NCI-H510A (cell line): Measurements from ENCODE around the gene THBD.

Experiments used
- DNase-seq: peaks from one replicate; lab custom pipeline; 2025; lab: John Stamatoyannopoulos, UW

Gene THBD

DNA sequence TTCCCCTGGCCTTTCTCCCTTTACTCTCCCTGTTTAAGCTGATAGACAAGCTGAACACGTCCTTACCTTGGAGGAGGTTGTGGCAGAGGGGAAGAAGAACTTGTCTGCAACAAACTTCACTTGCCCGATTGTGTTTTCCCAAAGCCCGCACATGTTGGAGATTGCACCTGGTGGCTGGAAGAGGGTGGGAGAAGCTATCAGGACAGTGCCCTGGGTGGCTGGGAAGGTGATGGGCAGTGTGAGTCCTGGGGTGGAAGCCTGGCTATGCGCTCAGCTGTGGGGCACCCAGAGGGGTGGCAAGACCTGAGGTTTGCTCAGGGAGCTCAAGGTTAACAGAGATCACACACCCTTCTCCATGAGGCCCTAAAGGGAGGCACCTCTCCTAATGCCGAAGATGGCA, 39.4 kb downstream of the THBD start:
- no peak for DNase-seq

DNA sequence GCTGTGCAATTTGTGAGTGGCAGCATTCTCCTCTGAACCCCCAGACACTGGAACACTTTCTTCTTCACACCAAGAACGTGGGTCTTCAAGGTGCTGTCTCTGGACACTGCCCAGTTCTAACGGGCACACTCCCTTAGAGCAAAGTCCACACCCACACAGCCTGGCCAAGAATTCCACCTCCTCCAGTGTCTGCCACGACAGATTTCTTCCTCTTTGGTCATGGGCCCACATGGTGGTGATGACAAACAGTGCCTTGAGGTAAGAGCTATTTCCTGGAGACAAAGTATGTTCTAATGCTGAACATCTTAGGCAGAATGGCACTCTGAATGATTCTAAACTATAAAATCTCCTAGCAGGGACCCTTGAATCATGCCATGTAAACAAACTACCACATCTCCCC, 39.8 kb downstream of the THBD start:
- no peak for DNase-seq

DNA sequence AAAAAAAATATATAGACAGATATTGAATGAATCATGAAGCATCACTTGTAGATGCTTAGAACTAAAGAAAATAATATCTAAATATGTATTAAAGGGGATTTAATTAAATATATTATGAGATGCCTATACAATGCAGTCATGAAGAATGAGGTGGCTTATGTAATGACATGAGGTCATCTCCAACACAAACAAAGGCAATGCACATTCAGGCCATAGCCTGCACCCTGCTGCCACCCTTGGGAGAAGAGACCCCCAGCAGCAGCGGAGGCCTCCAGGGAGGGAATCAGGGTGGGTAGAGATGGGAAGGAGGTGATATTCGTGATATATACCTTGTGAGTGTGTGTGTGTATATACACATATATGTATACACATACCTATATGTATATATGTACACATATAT, 40.8 kb downstream of the THBD start:
- no peak for DNase-seq

DNA sequence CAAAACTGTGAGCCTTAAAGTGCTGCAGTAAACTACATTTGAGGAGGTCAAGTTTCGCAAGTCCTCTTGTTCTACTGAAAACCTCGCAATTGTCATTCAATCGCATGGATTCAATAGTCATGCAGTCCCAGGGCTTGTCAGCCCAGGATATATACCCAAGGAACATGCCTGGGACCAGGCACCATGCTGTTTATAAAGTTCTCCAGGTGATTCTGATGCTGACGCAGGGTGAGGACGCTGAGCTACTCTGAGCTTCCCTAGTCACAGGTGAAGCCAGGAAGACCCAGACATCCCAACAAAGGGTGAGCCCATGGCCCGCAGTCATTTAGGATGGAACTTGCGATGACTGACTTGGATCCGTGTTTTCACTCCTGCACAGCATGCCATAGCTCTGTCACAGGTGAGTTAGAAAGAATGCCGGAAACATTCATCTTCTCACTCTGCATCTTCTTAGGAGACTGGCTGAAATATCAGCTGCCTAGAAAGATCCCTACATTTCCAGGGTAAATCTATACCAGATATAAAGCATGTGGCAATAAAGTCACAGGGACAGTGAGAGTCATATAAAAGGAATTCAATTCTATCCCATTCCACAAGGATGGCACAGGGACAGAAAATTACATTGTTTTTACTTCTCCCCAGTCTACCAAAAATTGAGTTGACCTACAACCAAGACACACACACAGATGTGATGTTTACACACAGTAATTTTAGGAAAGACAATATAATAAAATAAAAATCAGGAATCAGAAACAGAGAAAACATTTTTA, 41.4 kb downstream of the THBD start:
- no peak for DNase-seq

DNA sequence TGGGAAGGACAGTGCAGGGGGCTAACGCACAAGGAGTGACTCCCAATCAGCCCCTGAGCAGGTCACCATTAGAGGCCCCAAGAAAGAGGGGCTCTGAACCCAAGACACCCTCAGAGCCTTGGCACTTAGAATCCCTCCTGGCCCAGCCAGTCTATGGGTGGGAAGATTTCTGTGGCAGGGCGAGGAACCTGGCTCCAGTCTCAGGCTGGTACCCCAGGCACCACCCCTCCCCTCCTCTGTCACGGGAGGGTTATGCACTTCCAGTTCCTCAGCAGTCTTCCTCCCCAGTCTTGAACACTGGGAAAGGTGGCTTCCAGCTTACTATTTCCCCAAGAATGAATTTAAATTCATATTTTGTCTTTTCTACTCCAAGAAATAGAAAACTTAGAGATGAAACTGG, 42.0 kb downstream of the THBD start:
- DNase-seq: no peak

DNA sequence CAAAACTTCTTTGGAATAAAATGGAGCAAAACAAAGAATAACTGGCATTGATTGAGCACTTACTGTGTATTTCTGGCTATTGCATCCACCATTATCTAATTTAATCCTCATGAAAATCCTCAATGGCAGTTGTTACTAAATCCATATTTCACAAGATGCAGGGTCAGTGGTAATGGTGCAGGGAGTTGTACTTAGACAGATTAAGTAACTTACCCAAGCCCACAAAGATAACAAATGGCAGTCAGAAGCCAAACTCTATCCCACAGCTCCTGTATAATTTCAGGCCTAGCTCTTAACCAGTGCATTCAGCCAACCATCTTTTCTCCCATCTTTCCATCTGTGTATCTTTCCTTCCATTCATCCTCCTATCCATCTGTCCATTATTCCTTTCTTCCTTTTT, 43.7 kb downstream of the THBD start:
- DNase-seq: no peak

DNA sequence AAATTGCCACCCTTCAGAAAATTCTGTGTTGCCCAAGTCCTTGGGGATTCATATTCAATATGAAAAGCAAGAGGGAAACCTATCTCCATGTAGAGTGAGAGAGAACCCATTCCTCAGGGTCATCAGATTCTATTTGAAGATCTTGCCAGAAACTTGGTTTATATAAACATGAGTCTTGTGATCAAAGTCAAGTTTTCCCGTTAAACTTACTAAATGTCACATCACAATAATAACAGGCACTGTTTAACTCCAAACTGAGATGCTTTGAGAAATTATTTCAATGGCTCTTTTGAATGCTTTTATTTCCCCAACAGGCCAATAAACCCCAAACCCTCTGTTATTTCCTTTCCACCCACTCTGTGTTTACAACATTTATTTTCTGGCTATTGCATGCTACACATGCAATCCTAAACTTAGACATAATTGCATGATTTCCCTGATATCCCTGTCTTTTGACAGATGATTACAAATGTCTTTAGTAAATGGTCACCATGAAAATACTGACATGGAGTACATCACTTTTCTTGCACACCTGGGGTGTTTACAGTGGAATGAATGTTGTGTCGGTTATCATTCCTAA, 45.5 kb downstream of the THBD start:
- no peak for DNase-seq

DNA sequence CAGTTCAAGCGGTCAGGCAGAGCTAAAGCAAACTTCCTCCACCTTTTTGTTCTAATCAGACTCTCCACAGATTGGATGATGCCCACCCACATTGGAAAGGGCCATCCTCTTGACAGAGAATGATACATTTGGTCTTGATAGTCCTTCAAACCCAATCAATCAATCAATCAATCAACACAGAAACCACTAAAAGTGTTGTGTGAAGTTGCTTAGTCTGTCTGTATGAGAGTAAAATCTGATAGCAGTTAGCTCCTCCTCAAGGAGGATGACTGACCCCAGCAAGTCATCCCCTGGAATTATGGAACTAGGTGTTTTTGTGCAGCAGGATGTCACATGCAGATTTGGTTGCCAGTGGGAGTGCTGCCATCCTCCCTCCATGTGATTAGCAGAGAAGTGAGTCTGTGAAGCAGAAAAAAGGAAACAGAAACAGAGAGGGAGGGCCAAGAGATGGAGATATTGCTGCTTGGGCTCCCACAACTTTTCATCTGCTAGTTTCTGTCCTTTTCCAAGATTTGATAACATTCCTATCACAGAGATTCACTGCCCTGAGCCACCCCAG, 46.3 kb downstream of the THBD start:
- no peak for DNase-seq

DNA sequence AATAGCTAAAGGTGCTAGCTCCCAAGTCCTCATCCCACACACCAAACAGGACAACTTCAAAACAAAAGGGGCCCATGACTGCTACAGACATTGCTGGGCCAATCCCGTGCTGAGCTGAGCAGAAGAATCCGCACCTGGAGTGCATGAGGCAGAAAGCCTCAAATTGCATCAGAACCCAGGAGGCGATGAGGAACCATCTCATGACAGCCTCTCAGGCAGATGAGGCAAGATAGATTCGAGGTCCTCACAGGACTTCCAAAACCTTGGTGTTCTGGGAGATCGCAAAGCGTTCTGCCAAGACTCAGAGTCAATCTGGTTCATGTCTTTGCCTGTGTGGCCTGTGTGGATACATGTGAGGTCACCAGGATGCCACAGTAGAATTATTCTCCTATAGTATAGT, 47.2 kb downstream of the THBD start:
- no peak for DNase-seq

DNA sequence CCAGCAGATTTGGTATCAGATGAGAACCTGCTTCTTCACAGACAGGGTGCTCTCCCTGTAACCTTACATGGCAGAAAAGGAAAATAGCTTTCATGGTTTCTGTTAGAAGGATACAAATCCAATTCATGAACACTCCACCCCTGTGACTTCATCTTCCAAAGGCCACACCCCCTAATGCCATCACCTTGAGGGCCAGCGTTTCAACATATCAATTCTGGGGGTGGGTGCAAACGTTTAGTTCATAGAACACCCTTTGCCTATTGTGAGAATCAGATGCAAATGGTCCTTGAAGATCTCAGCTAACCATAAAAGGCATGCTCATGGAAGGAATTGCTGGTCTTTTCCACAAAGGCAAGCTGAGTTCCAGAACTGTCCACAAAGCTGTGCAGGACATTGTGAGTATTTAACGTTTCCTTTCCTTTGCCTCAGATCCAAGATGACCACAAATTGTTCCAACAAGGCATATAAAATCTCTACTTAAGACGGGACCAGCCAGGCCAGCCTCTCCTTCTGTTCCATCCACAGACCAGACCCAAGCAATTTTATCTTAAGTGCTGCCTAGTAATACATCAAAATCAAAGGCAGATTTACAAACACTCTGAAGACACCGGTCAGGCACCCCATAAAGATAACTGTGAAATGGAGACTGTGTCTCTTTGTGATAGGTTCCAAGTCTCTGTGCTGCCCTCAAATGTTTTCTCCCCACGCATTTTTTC, 49.1 kb downstream of the THBD start:
- DNase-seq: no peak

DNA sequence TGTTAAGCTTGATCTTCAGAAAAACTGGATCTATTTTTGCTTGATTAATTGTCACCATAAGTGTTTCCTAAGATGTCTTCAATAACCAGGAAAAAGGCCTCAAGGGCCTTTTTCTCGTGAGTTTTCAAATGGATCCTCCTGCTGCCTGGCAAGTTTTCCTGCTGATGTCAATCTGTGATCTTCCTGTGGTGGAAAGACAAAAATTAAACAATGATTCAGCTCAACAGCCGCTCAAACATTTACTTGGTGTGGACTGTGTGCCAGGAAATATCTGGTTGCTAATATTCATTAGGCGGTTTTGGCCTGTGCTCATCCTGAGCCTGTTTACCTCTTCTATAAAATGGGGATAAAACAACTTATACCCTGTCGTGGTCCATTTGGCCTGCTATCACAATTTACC, 49.7 kb downstream of the THBD start:
- DNase-seq: no peak

DNA sequence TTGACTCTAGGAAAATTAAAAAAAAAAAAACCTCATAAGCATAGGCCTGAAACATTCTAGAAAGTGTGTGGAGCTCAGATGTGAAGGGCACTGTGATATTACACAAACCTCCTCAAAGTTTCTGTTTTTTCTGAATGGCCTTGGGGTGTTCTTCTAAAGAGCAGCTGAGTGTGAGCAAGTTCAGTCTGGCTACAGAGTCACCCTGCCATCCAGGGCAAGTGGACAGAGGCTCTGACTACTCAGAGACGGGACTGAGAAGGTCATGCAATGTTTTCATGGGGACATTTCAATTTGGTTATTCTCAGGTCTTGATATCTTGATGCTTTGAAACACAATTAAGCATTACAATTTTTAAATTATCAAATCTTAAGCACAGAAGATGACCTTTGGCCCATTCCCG, 51.0 kb downstream of the THBD start:
- DNase-seq: no peak

DNA sequence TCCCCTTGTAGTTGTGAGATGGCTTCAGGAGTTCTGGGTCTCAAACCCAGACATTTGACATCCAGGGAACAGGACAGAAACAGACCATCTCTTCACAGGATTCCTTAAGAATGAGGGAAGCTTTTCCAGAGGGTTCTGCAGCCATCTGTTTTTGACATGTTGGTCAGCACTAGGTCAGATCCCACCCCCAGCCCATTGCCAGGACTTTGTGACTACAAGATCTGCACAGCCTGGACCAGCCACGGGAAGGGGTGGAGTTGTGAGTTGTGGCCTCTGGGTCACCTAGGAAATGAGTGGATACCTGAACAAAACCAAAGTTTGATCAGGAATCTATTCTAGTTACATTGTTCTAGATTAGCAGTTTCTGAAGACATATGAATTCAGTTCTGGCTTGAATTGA, 53.5 kb downstream of the THBD start:
- DNase-seq: no peak
